ENCODE results near the gene OSTN. TPM values are rescaled to one million over a fixed set of nuclear protein-coding genes. Genes with fewer than 3 reads are reported as not detected.
A peak's percentile ranks its signal among the peaks of the same experiment; 100 is the strongest.
"Not testable (repeated sequence)": the region's sequence is repeated elsewhere in the genome, so short reads cannot be mapped to it uniquely, and the experiment has no call there.

Gene OSTN
- polyA plus RNA-seq, 3 donors = not detected

- Mint-ChIP-seq H3K4me3 (no peak overlapping the region), H3K27ac (no peak overlapping the region), H3K27me3 (ENCODE audit: low read depth in 3 of 3) (peaks cover 0 to 4% (median 1%) of the 10 kb centered on the region in 3 donors), H3K4me1 (peaks cover 23% of the 10 kb centered on the region), H3K36me3 (no peaks in the 10 kb centered on the region), H3K9me3 (peaks cover 0 to 7% (median 6%) of the 10 kb centered on the region in 7 donors)
- no peak overlapping the region for H2AFZ ChIP-seq (ENCODE audit: insufficient read depth, low read depth, low read length, poor library complexity, severe bottlenecking)
- H3K27me3 ChIP-seq (ENCODE audit: control insufficient read depth in 2 of 2, insufficient read depth in 2 of 2, low read length in 2 of 2) = no peaks in the 10 kb centered on the region
- H3K4me3 ChIP-seq (replicated peaks in 1 of 3; ENCODE audit: low read depth in 2 of 3, low read length in 3 of 3) = no peak overlapping the region
- H3K79me2 ChIP-seq (ENCODE audit: insufficient read depth, low read length) = no peaks in the 10 kb centered on the region
- H4K20me1 ChIP-seq (ENCODE audit: insufficient read depth, low read length) = no peaks in the 10 kb centered on the region
- no peak overlapping the region for H3K27ac ChIP-seq (ENCODE audit: low read depth in 1 of 2, low read length in 2 of 2)
- DNase-seq = peak; percentile 7 to 38 (median 27)
- no CpG with 5 or more reads among the region's 2 CpGs for WGBS (ENCODE audit: insufficient coverage)
- TF ChIP-seq CTCF (IDR thresholded peaks at IDR 0.05) = peak; percentile 81
- peaks cover 21 to 23% of the 10 kb centered on the region in 2 donors for H3K4me1 ChIP-seq (ENCODE audit: control insufficient read depth in 1 of 2, insufficient read depth in 2 of 2, low read length in 2 of 2)
- intact Hi-C loops (cut with micrococcal nuclease) = no loop called here
- no peaks in the 10 kb centered on the region for H3K36me3 ChIP-seq (replicated peaks in 1 of 2; ENCODE audit: control insufficient read depth in 1 of 2, insufficient read depth in 2 of 2, low read length in 2 of 2)
- H3K9me3 ChIP-seq (replicated peaks in 1 of 2; ENCODE audit: control insufficient read depth in 1 of 2, insufficient read depth in 1 of 2, low read length in 2 of 2) = peaks cover 6% of the 10 kb centered on the region in 2 donors
- H3K4me2 ChIP-seq (replicated peaks; ENCODE audit: extremely low read depth, low read length, poor library complexity, severe bottlenecking) = no peak overlapping the region
- no peak overlapping the region for H3K9ac ChIP-seq (ENCODE audit: insufficient read depth, low read length, poor library complexity, severe bottlenecking)
Observed at GRCh38 chr3:191244242-191244867, 45.3 kb downstream of the OSTN start.

GRCh38 chr3:191246034-191246433 is 47.0 kb downstream of the OSTN start:
- H3K9me3 Mint-ChIP-seq; H4K20me1 ChIP-seq (ENCODE audit: insufficient read depth, low read length); H3K4me3 Mint-ChIP-seq; H3K9ac ChIP-seq (ENCODE audit: insufficient read depth, low read length, poor library complexity, severe bottlenecking); intact Hi-C loops (cut with micrococcal nuclease); H3K27me3 ChIP-seq (ENCODE audit: control insufficient read depth in 2 of 2, insufficient read depth in 2 of 2, low read length in 2 of 2); H2AFZ ChIP-seq (ENCODE audit: insufficient read depth, low read depth, low read length, poor library complexity, severe bottlenecking); H3K4me3 ChIP-seq (replicated peaks in 1 of 3; ENCODE audit: low read depth in 2 of 3, low read length in 3 of 3); H3K4me2 ChIP-seq (replicated peaks; ENCODE audit: extremely low read depth, low read length, poor library complexity, severe bottlenecking); H3K79me2 ChIP-seq (ENCODE audit: insufficient read depth, low read length); H3K36me3 ChIP-seq (replicated peaks in 1 of 2; ENCODE audit: control insufficient read depth in 1 of 2, insufficient read depth in 2 of 2, low read length in 2 of 2); H3K27me3 Mint-ChIP-seq (ENCODE audit: low read depth in 3 of 3); H3K9me3 ChIP-seq (replicated peaks in 1 of 2; ENCODE audit: control insufficient read depth in 1 of 2, insufficient read depth in 1 of 2, low read length in 2 of 2); H3K36me3 Mint-ChIP-seq: not testable (repeated sequence)
- Histone ChIP-seq H3K4me1 (ENCODE audit: control insufficient read depth in 1 of 2, insufficient read depth in 2 of 2, low read length in 2 of 2) (peaks cover 10 to 13% of the 10 kb centered on the region in 2 donors), H3K27ac (ENCODE audit: low read depth in 1 of 2, low read length in 2 of 2) (peak overlapping the region; percentile 67 to 73)
- WGBS (ENCODE audit: insufficient coverage) = 10% methylated on average over 2 of the region's 5 CpGs
- peak; percentile 94 to 99 (median 97) for DNase-seq
- peaks cover 13% of the 10 kb centered on the region for H3K4me1 Mint-ChIP-seq
- H3K27ac Mint-ChIP-seq = peak overlapping the region; percentile 80 to 94 (median 92)

Data from CD14-positive monocyte (primary cell).